ENCODE data around the gene KCNA5.

DNA sequence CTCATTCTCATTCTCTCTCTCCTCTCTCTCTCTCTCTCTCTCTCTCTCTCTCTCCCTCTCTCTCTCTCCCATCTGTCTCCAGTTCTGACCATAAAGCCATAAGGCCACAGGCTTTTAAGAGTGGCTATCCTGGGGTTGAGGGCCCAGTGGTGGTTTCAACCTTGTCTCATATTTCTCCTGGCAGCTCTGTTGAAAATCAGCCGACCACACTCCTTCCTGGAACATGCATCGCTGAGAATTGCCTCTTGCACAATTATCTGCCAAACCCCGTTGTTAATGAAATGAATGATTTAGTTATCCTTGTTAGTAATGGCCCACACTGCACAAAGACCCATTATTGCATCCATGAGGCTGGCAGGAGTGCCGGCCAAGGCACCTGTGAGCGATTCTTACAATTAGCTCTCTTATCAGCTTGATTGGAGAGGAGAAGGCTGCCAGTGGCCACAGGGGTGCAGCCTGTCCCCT, 30.4 kb upstream of the KCNA5 start:
- TF ChIP-seq, protein P1, sequence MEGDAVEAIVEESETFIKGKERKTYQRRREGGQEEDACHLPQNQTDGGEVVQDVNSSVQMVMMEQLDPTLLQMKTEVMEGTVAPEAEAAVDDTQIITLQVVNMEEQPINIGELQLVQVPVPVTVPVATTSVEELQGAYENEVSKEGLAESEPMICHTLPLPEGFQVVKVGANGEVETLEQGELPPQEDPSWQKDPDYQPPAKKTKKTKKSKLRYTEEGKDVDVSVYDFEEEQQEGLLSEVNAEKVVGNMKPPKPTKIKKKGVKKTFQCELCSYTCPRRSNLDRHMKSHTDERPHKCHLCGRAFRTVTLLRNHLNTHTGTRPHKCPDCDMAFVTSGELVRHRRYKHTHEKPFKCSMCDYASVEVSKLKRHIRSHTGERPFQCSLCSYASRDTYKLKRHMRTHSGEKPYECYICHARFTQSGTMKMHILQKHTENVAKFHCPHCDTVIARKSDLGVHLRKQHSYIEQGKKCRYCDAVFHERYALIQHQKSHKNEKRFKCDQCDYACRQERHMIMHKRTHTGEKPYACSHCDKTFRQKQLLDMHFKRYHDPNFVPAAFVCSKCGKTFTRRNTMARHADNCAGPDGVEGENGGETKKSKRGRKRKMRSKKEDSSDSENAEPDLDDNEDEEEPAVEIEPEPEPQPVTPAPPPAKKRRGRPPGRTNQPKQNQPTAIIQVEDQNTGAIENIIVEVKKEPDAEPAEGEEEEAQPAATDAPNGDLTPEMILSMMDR (IDR thresholded peaks at IDR 0.05): no peak
- no peak for TF ChIP-seq POLR2A (IDR thresholded peaks at IDR 0.05)

Measured in uterus (tissue), 2 donors.